ENCODE results near the gene EDAR.

The EDAR gene

DNA sequence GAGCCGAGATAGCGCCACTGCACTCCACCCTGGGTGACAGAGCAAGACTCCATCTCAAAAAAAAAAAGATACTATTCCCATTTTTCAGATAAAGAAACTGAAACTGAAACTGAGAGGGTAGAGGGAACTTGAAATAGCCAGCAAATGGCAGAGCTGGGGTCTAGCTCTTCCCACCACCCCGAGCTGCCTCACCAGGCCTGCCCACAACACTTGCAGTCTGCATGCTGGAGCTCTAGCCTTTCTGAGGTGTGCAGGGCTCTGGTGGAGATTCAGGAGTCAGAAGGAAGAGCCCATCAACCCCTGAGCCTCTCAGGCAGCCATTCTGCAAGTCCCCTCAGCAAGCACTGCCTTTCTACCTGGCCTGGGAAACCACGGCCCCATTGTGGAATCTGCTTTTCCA is 14.3 kb downstream of the EDAR start:
- TF ChIP-seq, protein P1, sequence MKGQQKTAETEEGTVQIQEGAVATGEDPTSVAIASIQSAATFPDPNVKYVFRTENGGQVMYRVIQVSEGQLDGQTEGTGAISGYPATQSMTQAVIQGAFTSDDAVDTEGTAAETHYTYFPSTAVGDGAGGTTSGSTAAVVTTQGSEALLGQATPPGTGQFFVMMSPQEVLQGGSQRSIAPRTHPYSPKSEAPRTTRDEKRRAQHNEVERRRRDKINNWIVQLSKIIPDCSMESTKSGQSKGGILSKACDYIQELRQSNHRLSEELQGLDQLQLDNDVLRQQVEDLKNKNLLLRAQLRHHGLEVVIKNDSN (IDR thresholded peaks at IDR 0.05): no peak
- TF ChIP-seq NFIC (IDR thresholded peaks at IDR 0.05) (no peak), EP300 (IDR thresholded peaks at IDR 0.05; ENCODE audit: borderline replicate concordance) (no peak), YY1 (IDR thresholded peaks at IDR 0.05; ENCODE audit: low read depth) (no peak), TCF12 (IDR thresholded peaks at IDR 0.05; ENCODE audit: low read depth) (no peak), FOXM1 (IDR thresholded peaks at IDR 0.05; ENCODE audit: borderline replicate concordance, low read depth) (no peak), ZBTB7A (IDR thresholded peaks at IDR 0.05; ENCODE audit: low read depth) (no peak), TEAD4 (IDR thresholded peaks at IDR 0.05) (no peak), RAD21 (IDR thresholded peaks at IDR 0.05; ENCODE audit: low read depth) (no peak), CREB1 (IDR thresholded peaks at IDR 0.05; ENCODE audit: low read depth) (no peak), EGR1 (IDR thresholded peaks at IDR 0.05) (no peak), TAF1 (IDR thresholded peaks at IDR 0.05; ENCODE audit: low read depth) (no peak)

DNA sequence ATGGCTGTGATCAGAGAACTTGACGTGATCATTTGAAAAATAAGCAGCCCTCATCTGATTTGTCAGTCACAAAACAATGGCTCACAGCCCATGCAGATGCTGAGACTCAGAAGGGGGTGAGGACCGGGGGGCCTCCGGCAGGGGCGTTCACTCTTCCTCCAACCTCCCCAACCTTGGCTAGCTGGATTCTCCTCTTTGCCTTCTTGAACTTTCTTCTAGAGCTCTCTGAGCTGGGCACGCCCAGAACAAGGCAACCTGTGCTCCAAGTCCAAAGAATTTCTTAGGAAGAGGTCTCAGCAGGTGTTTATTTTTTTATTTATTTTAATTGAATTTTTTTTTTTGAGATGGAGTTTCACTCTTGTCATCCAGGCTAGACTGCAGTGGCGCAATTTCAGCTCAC is 16.4 kb downstream of the EDAR start:
- TF ChIP-seq TCF12 (IDR thresholded peaks at IDR 0.05; ENCODE audit: low read depth) (no peak), TEAD4 (IDR thresholded peaks at IDR 0.05) (no peak), YY1 (IDR thresholded peaks at IDR 0.05; ENCODE audit: low read depth) (no peak), CREB1 (IDR thresholded peaks at IDR 0.05; ENCODE audit: low read depth) (no peak), NFIC (IDR thresholded peaks at IDR 0.05) (no peak), EGR1 (IDR thresholded peaks at IDR 0.05) (no peak), FOXM1 (IDR thresholded peaks at IDR 0.05; ENCODE audit: borderline replicate concordance, low read depth) (no peak)
- TF ChIP-seq, protein P2, sequence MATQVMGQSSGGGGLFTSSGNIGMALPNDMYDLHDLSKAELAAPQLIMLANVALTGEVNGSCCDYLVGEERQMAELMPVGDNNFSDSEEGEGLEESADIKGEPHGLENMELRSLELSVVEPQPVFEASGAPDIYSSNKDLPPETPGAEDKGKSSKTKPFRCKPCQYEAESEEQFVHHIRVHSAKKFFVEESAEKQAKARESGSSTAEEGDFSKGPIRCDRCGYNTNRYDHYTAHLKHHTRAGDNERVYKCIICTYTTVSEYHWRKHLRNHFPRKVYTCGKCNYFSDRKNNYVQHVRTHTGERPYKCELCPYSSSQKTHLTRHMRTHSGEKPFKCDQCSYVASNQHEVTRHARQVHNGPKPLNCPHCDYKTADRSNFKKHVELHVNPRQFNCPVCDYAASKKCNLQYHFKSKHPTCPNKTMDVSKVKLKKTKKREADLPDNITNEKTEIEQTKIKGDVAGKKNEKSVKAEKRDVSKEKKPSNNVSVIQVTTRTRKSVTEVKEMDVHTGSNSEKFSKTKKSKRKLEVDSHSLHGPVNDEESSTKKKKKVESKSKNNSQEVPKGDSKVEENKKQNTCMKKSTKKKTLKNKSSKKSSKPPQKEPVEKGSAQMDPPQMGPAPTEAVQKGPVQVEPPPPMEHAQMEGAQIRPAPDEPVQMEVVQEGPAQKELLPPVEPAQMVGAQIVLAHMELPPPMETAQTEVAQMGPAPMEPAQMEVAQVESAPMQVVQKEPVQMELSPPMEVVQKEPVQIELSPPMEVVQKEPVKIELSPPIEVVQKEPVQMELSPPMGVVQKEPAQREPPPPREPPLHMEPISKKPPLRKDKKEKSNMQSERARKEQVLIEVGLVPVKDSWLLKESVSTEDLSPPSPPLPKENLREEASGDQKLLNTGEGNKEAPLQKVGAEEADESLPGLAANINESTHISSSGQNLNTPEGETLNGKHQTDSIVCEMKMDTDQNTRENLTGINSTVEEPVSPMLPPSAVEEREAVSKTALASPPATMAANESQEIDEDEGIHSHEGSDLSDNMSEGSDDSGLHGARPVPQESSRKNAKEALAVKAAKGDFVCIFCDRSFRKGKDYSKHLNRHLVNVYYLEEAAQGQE (IDR thresholded peaks at IDR 0.05; ENCODE audit: low read depth): no peak
- TF ChIP-seq, protein P3, sequence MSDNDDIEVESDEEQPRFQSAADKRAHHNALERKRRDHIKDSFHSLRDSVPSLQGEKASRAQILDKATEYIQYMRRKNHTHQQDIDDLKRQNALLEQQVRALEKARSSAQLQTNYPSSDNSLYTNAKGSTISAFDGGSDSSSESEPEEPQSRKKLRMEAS (IDR thresholded peaks at IDR 0.05): no peak

DNA sequence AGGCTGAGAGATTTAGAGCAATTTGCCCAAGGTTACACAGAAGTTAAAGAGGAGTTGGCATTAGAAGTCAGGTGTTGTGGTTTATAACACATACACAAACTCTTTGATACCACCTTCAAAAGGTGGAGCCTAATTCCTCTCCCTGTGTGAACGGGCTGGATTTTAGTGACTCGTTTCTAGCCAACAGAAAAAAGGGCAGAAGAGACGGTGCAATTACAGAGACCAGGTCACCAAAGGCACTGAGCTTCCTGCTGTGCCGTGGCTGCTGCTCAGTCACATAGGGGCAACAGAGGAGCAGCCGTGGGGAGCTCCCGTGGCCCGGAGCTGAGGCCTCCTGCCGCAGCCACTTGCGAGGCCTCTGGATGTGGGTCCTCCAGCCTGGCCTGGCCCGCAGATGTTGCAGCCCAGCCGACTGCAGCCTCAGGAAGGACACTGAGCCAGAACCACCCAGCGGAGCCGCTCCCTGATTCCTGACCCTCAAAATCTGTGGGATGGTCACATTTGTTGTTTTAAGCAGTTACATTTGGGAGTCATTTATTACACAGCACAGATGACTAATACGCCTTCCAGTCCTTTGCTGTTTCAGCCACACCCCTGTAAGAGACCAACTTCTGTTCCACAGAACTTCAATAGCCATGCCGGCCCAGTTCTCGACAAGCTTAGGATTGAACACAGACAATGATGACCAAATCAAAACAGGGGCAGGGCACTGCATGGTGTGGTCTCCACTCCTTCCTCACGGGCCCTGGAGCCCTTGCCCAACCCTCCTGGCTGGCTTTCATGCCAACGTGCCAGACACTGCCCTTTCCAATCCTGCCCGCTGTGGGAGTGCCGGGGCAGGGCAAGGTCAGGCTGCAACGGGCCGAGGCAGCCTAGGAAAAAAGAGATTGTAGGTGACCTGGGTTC is 17.1 kb downstream of the EDAR start:
- no peak for TF ChIP-seq CEBPB (IDR thresholded peaks at IDR 0.05)
- TF ChIP-seq, protein P2 (IDR thresholded peaks at IDR 0.05; ENCODE audit: low read depth): no peak

DNA sequence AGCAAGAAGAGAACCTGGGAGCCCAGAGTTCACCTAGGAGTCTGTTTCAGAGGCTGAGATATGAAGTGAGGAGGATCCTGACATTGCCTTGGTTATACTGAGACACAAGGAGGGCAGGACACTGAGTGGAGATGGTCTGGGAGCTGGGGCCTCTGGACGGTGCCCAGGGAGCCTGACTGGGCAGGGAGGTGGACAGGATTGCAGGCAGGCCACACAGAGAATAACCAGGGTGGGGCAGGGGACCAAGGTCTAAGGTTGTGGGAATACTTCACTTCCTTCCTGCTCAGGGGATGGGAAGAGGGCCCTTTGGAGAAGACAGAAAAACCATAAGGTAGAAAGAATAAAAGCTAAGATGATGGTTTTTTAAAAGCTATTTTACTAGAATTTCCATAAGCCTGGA is 18.7 kb downstream of the EDAR start:
- TF ChIP-seq NFIC (IDR thresholded peaks at IDR 0.05) (no peak), CREB1 (IDR thresholded peaks at IDR 0.05; ENCODE audit: low read depth) (no peak), RAD21 (IDR thresholded peaks at IDR 0.05; ENCODE audit: low read depth) (no peak), ZBTB7A (IDR thresholded peaks at IDR 0.05; ENCODE audit: low read depth) (no peak), FOXM1 (IDR thresholded peaks at IDR 0.05; ENCODE audit: borderline replicate concordance, low read depth) (no peak), TAF1 (IDR thresholded peaks at IDR 0.05; ENCODE audit: low read depth) (no peak), EGR1 (IDR thresholded peaks at IDR 0.05) (no peak), YY1 (IDR thresholded peaks at IDR 0.05; ENCODE audit: low read depth) (no peak), EP300 (IDR thresholded peaks at IDR 0.05; ENCODE audit: borderline replicate concordance) (no peak), TCF12 (IDR thresholded peaks at IDR 0.05; ENCODE audit: low read depth) (no peak), TEAD4 (IDR thresholded peaks at IDR 0.05) (no peak), CEBPB (IDR thresholded peaks at IDR 0.05) (no peak)
- TF ChIP-seq, protein P3 (IDR thresholded peaks at IDR 0.05): no peak
- TF ChIP-seq, protein P2 (IDR thresholded peaks at IDR 0.05; ENCODE audit: low read depth): no peak
- TF ChIP-seq, protein P1 (IDR thresholded peaks at IDR 0.05): no peak

Data from Ishikawa (cell line).